HG02759 (cell line): ENCODE results near the gene IER5.
"Not testable (repeated sequence)": the region's sequence is repeated elsewhere in the genome, so short reads cannot be mapped to it uniquely, and the experiment has no call there.

Experiments used
- ATAC-seq: cut with Tn5 transposase; IDR thresholded peaks from one replicate; pipeline ENCODE4 v1.9.1; 2021; ENCODE audit warnings: mild to moderate bottlenecking, moderate library complexity; ENCODE audit not compliant: unreplicated experiment

IER5 gene

GRCh38 chr1:181113059-181113641, 24.6 kb downstream of the IER5 start:
- no peak for ATAC-seq

GRCh38 chr1:181114574-181115367, 26.3 kb downstream of the IER5 start:
- ATAC-seq, result no peak

- ATAC-seq, result no peak
These were observed 26.8 kb downstream of the IER5 start for GRCh38 chr1:181115368-181115684.

DNA sequence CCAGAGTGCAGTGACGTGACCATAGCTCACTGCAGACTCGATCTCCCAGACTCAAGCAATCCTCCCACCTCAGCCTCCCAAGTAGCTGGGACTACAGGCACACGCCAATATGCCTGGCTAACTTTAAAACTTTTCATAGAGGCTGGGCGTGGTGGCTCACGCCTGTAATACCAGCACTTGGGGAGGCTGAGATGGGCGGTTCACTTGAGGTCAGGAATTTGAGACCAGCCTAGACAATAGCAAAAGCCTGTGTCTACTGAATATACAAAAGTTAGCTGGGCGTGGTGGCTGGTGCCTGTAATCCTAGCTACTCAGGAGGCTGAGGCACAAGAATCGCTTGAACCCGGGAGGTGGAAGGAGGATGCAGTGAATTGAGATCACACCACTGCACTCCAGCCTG, 27.5 kb downstream of the IER5 start:
- ATAC-seq, result not testable (repeated sequence)

GRCh38 chr1:181116819-181117390, 28.4 kb downstream of the IER5 start:
- ATAC-seq, result no peak

DNA sequence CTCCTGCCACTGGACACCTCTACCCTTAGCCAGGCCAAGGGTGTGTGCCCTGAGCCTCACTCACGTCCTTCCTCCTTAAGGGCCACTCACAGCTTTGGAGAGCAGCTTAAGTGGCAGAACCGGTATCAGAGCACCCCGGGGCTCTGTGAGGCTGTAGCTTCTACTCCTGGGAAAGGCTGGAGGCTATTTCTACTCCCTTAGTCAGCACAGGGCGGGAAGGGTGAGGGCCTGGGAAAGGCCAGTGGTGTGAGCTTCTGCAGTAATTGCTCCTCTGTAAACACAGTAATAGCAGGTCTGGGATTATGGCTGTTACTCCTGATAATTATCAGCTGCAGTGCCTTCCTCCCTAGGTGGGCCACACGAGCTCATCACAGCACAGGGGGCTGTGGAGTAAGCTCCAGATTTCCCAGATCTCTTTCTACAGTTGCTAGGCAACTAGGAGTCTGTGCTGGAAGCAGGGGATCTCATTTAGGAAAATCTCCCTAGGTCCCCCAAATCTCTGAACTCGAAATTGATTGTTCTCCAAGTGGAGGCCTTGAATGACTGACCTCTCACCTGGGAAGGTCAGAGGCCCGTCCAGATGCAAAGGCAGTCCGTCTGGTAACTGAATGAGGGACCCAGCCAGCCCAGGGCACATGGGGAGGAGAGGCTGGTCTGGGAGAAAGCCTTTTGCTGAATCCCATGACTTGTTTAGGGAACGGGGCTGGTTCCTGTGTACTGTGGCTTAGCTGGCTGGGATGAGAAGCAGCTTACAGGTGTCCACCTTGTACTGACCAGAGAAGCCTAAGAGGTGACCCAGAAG, 29.3 kb downstream of the IER5 start:
- ATAC-seq, result no peak

GRCh38 chr1:181119093-181119989, 30.8 kb downstream of the IER5 start:
- no peak for ATAC-seq

DNA sequence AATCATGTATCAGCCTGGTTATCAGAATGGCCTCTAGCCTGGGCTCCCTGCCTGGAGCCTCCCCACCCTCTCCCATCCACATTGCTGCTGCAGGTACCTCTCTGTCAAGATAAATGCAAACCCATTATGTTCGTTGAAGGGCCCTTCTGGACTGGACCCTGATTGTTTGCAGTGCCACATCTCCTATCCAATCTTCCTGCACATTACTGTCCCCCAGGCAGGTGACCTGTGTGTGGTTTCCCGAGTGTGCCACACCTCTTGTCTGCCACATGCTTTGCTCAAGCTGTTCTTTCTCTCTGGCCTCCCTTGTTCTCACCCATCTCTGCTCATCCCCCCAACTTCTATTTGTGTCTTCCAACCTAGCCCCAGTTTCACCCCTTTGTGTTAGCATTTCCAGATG, 32.4 kb downstream of the IER5 start:
- no peak for ATAC-seq

GRCh38 chr1:181121498-181121897, 33.0 kb downstream of the IER5 start:
- no peak for ATAC-seq

DNA sequence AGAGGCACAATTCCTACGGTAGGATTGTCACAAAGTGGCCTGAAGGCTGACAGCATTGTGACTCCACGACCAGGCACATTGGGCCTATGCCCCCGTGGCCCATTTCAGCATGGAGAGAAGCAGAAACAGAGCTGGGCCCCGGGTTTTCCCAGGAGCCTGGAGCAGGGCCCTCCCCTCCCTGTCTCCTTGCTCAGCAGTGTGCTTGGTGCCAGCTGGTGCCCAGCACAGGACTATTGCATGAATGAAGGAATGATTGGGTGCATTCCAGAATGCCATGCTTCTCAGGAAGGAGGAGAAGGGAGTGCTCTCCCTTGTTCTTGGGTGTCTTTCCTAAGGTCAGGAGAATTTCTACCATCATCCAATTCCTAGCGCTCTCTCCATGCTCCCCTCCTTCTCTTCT, 33.7 kb downstream of the IER5 start:
- no peak for ATAC-seq

DNA sequence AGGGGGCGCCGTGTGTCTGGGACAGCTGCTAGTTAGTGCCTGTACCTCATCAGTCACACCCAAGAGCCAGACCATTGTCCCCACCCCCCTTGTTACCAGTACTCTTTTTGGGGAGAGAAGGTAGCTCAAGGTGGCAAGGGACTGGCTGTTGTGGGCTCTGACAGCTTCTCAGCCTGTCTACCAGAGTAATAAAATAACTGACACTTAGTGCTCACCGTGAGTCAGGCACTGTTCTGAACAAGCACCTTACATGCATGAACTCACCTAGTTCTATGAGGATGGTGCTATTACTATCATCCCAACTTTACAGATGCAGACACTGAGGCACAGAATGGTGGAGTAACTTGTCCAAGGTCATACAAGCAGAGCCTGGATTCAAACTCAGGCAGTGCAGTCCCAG, 34.7 kb downstream of the IER5 start:
- no peak for ATAC-seq

DNA sequence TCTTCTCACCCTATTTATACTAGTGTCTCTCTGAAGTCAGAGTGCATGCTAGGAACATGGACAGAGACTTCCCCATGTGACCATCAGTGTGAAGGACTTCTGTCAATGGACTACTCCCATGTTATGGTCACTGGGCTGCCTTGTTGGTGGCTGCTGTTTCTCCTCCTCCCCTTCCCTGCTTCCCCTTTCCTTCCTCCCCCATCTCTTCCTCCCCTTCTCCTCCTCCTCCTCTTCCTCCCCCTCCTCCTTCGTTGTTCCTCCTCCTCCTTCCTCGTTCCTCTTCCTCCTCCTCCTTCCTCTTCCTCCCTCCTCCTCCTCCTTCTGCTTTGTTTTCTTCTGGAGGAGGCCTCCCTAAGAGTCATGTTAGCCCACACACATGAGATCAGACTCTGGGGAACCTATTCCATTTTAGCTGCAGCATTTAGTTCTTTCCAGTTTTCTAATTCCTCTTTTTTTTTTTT, 35.8 kb downstream of the IER5 start:
- no peak for ATAC-seq

GRCh38 chr1:181126289-181126688, 37.8 kb downstream of the IER5 start:
- no peak for ATAC-seq

DNA sequence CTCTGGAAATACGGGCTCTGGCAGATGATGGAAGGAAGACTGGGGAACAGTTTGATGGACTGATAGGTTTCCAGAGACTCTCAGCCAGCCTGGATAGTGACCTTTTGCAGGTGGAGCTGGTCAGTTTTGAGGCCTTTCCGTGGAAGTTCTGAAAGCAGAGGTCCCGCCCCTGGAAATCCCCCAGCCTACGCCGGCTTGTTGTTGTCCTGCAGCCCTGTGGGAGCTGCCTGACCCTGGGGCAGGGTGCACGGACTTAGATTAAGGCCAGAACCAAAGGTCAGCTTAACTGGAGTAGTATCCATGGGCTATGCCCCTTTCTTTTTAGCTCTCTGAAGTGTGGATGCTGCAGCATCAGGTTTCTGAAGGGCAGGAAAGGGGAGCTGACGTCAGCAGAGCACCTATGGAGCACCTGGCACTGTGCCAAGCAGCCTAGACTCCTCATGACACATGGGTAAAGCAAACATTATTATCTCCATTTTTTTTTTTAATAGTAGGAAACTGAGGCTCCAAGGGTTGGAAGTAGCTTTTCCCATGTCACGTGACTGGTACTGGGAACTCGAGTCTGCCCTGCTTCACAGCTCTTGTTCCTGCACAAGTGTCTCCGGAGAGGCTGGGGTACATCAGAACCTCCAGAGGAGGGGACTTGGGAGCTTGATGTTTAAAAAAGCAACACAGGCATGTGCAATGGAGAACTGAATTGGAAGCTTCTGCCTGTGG, 38.5 kb downstream of the IER5 start:
- ATAC-seq, result no peak

DNA sequence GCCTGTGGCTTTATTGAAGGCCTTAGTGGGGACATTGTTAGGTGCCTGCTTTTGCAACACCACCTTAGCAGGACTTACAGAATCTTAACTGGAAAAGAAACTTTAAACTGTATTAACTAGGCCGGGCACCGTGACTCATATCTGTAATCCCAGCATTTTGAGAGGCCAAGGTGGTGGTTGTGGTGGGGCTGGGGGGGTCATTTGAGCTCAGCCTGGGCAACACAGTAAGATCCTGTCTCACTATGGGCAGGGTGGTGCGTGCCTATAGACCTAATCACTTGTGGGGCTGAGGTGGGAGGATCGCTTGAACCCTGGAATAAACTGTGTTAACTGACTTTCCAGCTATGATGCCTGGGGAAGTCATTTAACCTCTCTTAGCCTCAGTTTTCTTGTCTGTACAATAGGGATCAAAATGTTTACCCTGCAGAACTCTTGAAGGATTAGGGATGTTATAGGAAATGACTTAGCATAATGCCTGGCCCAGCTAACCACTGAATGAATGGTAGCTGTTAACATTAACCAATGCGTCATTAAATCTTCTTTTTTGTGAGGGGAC, 39.5 kb downstream of the IER5 start:
- no peak for ATAC-seq

DNA sequence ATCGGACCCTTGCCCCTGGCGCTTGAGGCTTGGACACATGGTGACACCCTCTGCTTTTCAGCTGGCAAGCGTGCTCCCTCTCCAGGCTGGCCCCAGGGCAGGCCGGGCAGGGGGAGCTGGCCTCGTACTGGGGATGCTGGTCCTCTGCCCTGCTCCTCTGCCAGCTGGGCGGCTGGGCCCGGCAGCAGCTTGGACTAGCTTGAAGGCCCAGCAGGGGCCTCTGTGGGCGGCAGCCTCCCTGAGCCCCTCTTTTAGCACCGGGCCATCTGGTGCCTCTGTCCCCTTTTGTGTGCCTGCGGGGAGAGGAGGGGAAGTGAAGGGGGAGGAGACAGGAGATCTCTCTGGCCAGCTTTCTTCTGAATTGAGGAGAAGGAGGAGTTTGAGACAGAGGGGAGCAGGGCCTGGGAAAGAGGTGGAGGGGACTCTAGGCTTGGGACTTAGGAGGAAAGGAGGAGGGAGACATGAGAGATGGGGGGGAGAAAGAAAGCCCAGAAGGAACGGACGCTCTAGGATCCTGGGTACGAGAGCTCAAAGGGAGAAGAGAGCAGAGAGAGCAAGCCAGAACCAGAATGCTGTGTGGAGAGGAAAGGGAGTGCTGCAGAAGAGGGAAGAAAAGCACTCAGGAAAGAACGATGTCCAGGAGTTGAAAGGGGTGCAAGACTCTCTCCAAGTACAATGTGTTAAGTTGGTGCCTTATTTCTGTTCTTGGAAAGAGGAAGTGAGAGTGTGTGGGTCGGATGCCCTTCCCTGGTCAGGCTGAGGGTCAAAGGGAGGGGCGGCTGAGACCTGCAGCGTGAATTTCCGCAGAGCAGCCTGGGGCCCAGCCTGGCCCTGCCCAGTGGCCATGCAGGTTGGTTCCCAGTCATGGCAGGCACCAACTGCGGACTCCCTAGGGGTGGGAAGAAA, 40.3 kb downstream of the IER5 start:
- peak; percentile 47 for ATAC-seq

DNA sequence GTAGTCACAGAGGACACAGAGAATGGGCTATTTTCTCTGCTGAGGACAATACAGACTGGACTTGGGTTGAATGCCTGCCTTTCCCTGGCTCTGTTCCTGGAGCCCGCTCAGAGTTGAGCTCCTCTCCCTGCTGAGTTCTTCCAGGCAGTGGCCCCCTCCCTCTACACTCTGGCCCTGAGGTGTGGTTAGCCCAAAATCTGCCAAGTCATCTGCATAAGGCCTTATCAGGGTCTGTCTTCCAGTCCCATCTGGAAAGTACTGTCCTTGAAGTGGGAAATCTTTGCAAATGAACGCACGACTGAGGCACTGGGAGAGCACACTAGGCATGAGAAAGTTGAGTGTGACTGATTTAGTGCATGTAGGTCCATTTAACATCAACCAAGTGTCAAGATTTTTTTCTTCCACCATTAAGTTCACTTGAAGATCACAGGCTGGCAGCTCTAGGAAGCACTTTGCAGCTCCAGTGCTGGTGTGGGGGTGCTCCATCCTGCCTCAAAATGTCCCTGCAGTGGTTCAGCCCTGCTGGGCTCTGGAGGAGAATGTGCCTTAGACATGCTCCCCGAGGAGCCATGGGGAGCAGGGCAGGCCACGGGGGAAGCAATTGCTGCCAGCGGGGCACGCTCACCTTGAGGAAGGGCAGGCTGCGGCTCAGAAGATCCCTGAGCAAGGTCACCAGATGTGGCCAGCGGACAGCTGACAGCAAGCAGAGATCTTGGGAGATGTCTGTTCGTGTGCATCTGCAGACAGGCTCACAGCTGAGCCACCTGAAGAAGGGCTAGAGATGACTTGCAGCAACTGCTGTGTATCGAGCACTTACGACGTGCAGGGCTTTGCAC, 41.5 kb downstream of the IER5 start:
- no peak for ATAC-seq
